ENCODE data around the gene GRIK4.

The GRIK4 gene

GRCh38 chr11:120547811-120548681 lies 36.5 kb downstream of the GRIK4 start:
- no peak for DNase-seq (ENCODE audit: low spot score)

- DNase-seq (ENCODE audit: low spot score), result no peak
Measured at GRCh38 chr11:120548682-120549209, 37.2 kb downstream of the GRIK4 start.

- DNase-seq (ENCODE audit: low spot score), result no peak
Measured at GRCh38 chr11:120549346-120549745, 37.8 kb downstream of the GRIK4 start.

GRCh38 chr11:120550007-120550406 lies 38.5 kb downstream of the GRIK4 start:
- DNase-seq (ENCODE audit: low spot score), result no peak

- DNase-seq (ENCODE audit: low spot score), result no peak
Measured at GRCh38 chr11:120551191-120551590, 39.6 kb downstream of the GRIK4 start.

GRCh38 chr11:120554766-120555432 lies 43.4 kb downstream of the GRIK4 start:
- DNase-seq (ENCODE audit: low spot score), result no peak

GRCh38 chr11:120555433-120555773 lies 43.9 kb downstream of the GRIK4 start:
- DNase-seq (ENCODE audit: low spot score), result no peak

GRCh38 chr11:120556797-120557196 lies 45.2 kb downstream of the GRIK4 start:
- DNase-seq (ENCODE audit: low spot score), result no peak

GRCh38 chr11:120558744-120559431 lies 47.3 kb downstream of the GRIK4 start:
- DNase-seq (ENCODE audit: low spot score), result no peak

- DNase-seq (ENCODE audit: low spot score), result no peak
Measured at GRCh38 chr11:120561286-120561685, 49.7 kb downstream of the GRIK4 start.

- DNase-seq (ENCODE audit: low spot score), result no peak
Measured at GRCh38 chr11:120562806-120563425, 51.4 kb downstream of the GRIK4 start.

- DNase-seq (ENCODE audit: low spot score), result no peak
Measured at GRCh38 chr11:120563703-120564572, 52.4 kb downstream of the GRIK4 start.

- DNase-seq (ENCODE audit: low spot score), result no peak
Measured at GRCh38 chr11:120564573-120565311, 53.2 kb downstream of the GRIK4 start.

- no peak for DNase-seq (ENCODE audit: low spot score)
Measured at GRCh38 chr11:120565466-120566155, 54.1 kb downstream of the GRIK4 start.

- DNase-seq (ENCODE audit: low spot score), result no peak
Measured at GRCh38 chr11:120566176-120566575, 54.6 kb downstream of the GRIK4 start.

- no peak for DNase-seq (ENCODE audit: low spot score)
Measured at GRCh38 chr11:120568572-120569307, 57.2 kb downstream of the GRIK4 start.

- no peak for DNase-seq (ENCODE audit: low spot score)
Measured at GRCh38 chr11:120569861-120570260, 58.3 kb downstream of the GRIK4 start.

GRCh38 chr11:120571476-120571875 lies 59.9 kb downstream of the GRIK4 start:
- no peak for DNase-seq (ENCODE audit: low spot score)

GRCh38 chr11:120573756-120574354 lies 62.3 kb downstream of the GRIK4 start:
- no peak for DNase-seq (ENCODE audit: low spot score)
